Retinal pigment epithelial cell (primary cell): Measurements from ENCODE around the gene ZNF722.

Experiments
- DNase-seq: peaks from one replicate; pipeline ENCODE4 v3.0.0-alpha.2; 2010; ENCODE audit warnings: low read depth
- H3K4me3 ChIP-seq: 2 replicates; pipeline ENCODE4 v1.5.1; 2011; ENCODE audit warnings: mild to moderate bottlenecking, low read length, control low read depth, moderate library complexity
- TF ChIP-seq, protein P1 (sequence below): conservative IDR thresholded peaks from 2 replicates; pipeline ENCODE4 v1.5.1; 2011; ENCODE audit warnings: low read depth, low read length, control low read depth, inconsistent platforms

Gene ZNF722

DNA sequence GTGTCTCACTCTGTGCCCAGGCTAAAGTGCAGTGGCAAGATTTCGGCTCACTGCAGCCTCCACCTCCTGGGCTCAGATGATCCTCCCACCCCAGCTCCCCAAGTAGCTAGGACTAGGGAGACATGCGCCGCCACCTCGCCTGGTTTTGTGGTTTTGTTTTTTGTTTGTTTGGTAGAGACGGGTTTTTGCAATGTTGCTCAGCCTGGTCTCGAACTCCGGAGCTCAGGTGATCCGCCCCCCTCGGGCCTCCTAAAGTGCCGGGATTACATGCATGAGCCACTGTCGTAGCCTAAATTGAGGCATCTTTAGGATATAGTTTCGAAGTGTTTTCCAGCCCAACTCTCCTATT is 47.4 kb downstream of the ZNF722 start:
- DNase-seq: no peak
- H3K4me3 ChIP-seq: no peak overlapping the region
- TF ChIP-seq, protein P1, sequence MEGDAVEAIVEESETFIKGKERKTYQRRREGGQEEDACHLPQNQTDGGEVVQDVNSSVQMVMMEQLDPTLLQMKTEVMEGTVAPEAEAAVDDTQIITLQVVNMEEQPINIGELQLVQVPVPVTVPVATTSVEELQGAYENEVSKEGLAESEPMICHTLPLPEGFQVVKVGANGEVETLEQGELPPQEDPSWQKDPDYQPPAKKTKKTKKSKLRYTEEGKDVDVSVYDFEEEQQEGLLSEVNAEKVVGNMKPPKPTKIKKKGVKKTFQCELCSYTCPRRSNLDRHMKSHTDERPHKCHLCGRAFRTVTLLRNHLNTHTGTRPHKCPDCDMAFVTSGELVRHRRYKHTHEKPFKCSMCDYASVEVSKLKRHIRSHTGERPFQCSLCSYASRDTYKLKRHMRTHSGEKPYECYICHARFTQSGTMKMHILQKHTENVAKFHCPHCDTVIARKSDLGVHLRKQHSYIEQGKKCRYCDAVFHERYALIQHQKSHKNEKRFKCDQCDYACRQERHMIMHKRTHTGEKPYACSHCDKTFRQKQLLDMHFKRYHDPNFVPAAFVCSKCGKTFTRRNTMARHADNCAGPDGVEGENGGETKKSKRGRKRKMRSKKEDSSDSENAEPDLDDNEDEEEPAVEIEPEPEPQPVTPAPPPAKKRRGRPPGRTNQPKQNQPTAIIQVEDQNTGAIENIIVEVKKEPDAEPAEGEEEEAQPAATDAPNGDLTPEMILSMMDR: no peak
